Endodermal cell (in vitro differentiated cells): Measurements from ENCODE around the gene DGCR2. TPM values are rescaled to one million over a fixed set of nuclear protein-coding genes. Genes with fewer than 3 reads are reported as not detected.

ENCODE experiments used
- DNase-seq: peaks from one replicate; pipeline ENCODE4 v3.0.0-alpha.2; 2017
- H3K27ac ChIP-seq: 2 replicates; pipeline ENCODE4 v1.5.1; 2013; ENCODE audit warnings: mild to moderate bottlenecking, low read depth, low read length, moderate library complexity
- H3K27me3 ChIP-seq: 2 replicates; pipeline ENCODE4 v1.6.1; 2013; ENCODE audit warnings: mild to moderate bottlenecking, low read length, moderate library complexity; ENCODE audit not compliant: insufficient read depth, control insufficient read depth, poor library complexity, severe bottlenecking
- H3K36me3 ChIP-seq: 2 replicates; pipeline ENCODE4 v1.7.0; 2013; ENCODE audit warnings: mild to moderate bottlenecking, low read length, moderate library complexity; ENCODE audit not compliant: control insufficient read depth, insufficient read depth
- H3K4me1 ChIP-seq: one replicate; pipeline ENCODE4 v1.7.0; 2013; ENCODE audit warnings: low read length; ENCODE audit not compliant: control insufficient read depth, insufficient read depth
- H3K4me3 ChIP-seq: 2 replicates; pipeline ENCODE4 v1.5.1; 2013; ENCODE audit warnings: mild to moderate bottlenecking, low read length, moderate library complexity
- H3K9ac ChIP-seq: 2 replicates; pipeline ENCODE4 v1.6.1; 2013; ENCODE audit warnings: mild to moderate bottlenecking, low read length, moderate library complexity; ENCODE audit not compliant: poor library complexity, severe bottlenecking; ENCODE audit errors: extremely low read depth
- H3K9me3 ChIP-seq: 2 replicates; pipeline ENCODE4 v1.6.1; 2013; ENCODE audit warnings: mild to moderate bottlenecking, low read length, moderate library complexity; ENCODE audit not compliant: control insufficient read depth
- H3K27ac Mint-ChIP-seq: 2 replicates; pipeline ENCODE4 v1.8.0; 2020; ENCODE audit warnings: mixed read lengths
- H3K27me3 Mint-ChIP-seq: 2 replicates; pipeline ENCODE4 v1.8.0; 2021; ENCODE audit warnings: mild to moderate bottlenecking, mixed read lengths; ENCODE audit not compliant: insufficient read depth
- H3K36me3 Mint-ChIP-seq: 2 replicates; pipeline ENCODE4 v1.8.0; 2020; ENCODE audit warnings: low read depth, mixed read lengths
- H3K4me1 Mint-ChIP-seq: 2 replicates; pipeline ENCODE4 v1.8.0; 2020; ENCODE audit warnings: mixed read lengths
- H3K4me3 Mint-ChIP-seq: 2 replicates; pipeline ENCODE4 v1.8.0; 2020; ENCODE audit warnings: mild to moderate bottlenecking, moderate library complexity, mixed read lengths
- H3K9me3 Mint-ChIP-seq: 2 replicates; pipeline ENCODE4 v1.8.0; 2020; ENCODE audit warnings: mild to moderate bottlenecking, mixed read lengths
- CTCF ChIP-seq: fragments of 200-600 bp; sonication (generic); conservative IDR thresholded peaks from 2 replicates; pipeline ENCODE4 v1.5.0; 2021; ENCODE audit warnings: antibody characterized with exemption, mild to moderate bottlenecking
- WGBS, 2 experiments: methylation state at CpG; one replicate each; pipeline versions ENCODE4 v1.1.5 to v1.1.7; 2013; ENCODE audit warnings: missing lambda C conversion rate in 2 of 2, mixed read lengths in 1 of 2; ENCODE audit not compliant: insufficient coverage in 1 of 2, insufficient read length in 1 of 2; 5-methylcytosine and 5-hydroxymethylcytosine counted together
- total RNA-seq, 2 donors: library from RNA; stranded (reverse); fragmentation: NEBNext Ultra II Directional in 1 of 2; extraction: Animal tissue kit (Norgen Biotek cat#: 25700) in 1 of 2; gene quantifications; 2 replicates in 1 of 2; 3 replicates in 1 of 2; pipeline ENCODE4 v1.2.1, GENCODE V29; 2021

Gene DGCR2
- total RNA-seq, 2 donors from 2014 or later = 54.6 to 62.9 TPM

GRCh38 chr22:19114984-19115552 lies 7.1 kb downstream of the DGCR2 start:
- H3K4me3 ChIP-seq = no peak overlapping the region
- H3K27me3 Mint-ChIP-seq = no peaks in the 10 kb centered on the region
- H3K27ac Mint-ChIP-seq = peak overlapping the region; percentile 32
- no peak overlapping the region for H3K9ac ChIP-seq
- H3K27me3 ChIP-seq = no peaks in the 10 kb centered on the region
- 38 to 88% methylated on average over 1 to 4 of the region's 4 CpGs for WGBS, 2 experiments
- H3K36me3 ChIP-seq = peaks cover 8% of the 10 kb centered on the region
- H3K27ac ChIP-seq = no peak overlapping the region
- no peaks in the 10 kb centered on the region for H3K9me3 Mint-ChIP-seq
- no peak overlapping the region for H3K4me3 Mint-ChIP-seq
- TF ChIP-seq CTCF = no peak
- peaks cover 8% of the 10 kb centered on the region for H3K4me1 ChIP-seq
- peaks cover 4% of the 10 kb centered on the region for H3K36me3 Mint-ChIP-seq
- peaks cover 34% of the 10 kb centered on the region for H3K4me1 Mint-ChIP-seq
- no peak for DNase-seq
- H3K9me3 ChIP-seq = no peaks in the 10 kb centered on the region

- no peak for TF ChIP-seq CTCF
- no peaks in the 10 kb centered on the region for H3K9me3 ChIP-seq
Measured at GRCh38 chr22:19113429-19113828, 8.8 kb downstream of the DGCR2 start.

GRCh38 chr22:19111584-19111983 lies 10.6 kb downstream of the DGCR2 start:
- no peak for TF ChIP-seq CTCF
- no peak overlapping the region for H3K27ac ChIP-seq
- 95% methylated on average over 3 of the region's 3 CpGs; no CpG with 5 or more reads in 1 of the 2 experiments for WGBS, 2 experiments
- H3K9ac ChIP-seq = no peak overlapping the region
- no peaks in the 10 kb centered on the region for H3K27me3 Mint-ChIP-seq
- H3K4me1 Mint-ChIP-seq = peaks cover 23% of the 10 kb centered on the region
- peaks cover 8% of the 10 kb centered on the region for H3K36me3 ChIP-seq
- H3K9me3 Mint-ChIP-seq = no peaks in the 10 kb centered on the region
- H3K27me3 ChIP-seq = no peaks in the 10 kb centered on the region
- H3K36me3 Mint-ChIP-seq = peaks cover 4% of the 10 kb centered on the region
- no peak overlapping the region for H3K4me3 Mint-ChIP-seq
- no peak for DNase-seq
- no peaks in the 10 kb centered on the region for H3K9me3 ChIP-seq
- H3K4me1 ChIP-seq = peaks cover 3% of the 10 kb centered on the region
- H3K4me3 ChIP-seq = no peak overlapping the region
- H3K27ac Mint-ChIP-seq = peak overlapping the region; percentile 76

More at GRCh38 chr22:19113429-19113828, 8.8 kb downstream of the DGCR2 start:
- Histone ChIP-seq H3K27me3 (no peaks in the 10 kb centered on the region), H3K9ac (no peak overlapping the region), H3K4me3 (no peak overlapping the region), H3K36me3 (peaks cover 8% of the 10 kb centered on the region), H3K27ac (no peak overlapping the region), H3K4me1 (peaks cover 8% of the 10 kb centered on the region)
- Mint-ChIP-seq H3K9me3 (no peaks in the 10 kb centered on the region), H3K36me3 (peaks cover 4% of the 10 kb centered on the region), H3K4me3 (no peak overlapping the region), H3K4me1 (peaks cover 39% of the 10 kb centered on the region), H3K27me3 (no peaks in the 10 kb centered on the region), H3K27ac (no peak overlapping the region)
- DNase-seq = no peak
- WGBS, 2 experiments = 97 to 98% methylated on average over 4 to 5 of the region's 5 CpGs
